Neural cell (in vitro differentiated cells): Measurements from ENCODE around the gene ADAMTS19. TPM values are rescaled to one million over a fixed set of nuclear protein-coding genes. Genes with fewer than 3 reads are reported as not detected.

Experiments used
- H2AFZ ChIP-seq: fragments of 200-600, 300-800 bp; sonication (generic), shearing (Covaris generic); 2 replicates; pipeline ENCODE4 v1.6.0; 2014; ENCODE audit warnings: low read depth, mild to moderate bottlenecking, antibody characterized with exemption, low read length, moderate library complexity
- H3F3A ChIP-seq: fragments of 200-600 bp; shearing (Covaris generic); 2 replicates; pipeline ENCODE4 v1.6.1; 2016; ENCODE audit warnings: mild to moderate bottlenecking, moderate library complexity, mixed read lengths, antibody characterized with exemption, low read length; ENCODE audit not compliant: insufficient read depth, poor library complexity, severe bottlenecking
- H3K27ac ChIP-seq: fragments of 200-600, 300-800 bp; sonication (generic), shearing (Covaris generic); 2 replicates; pipeline ENCODE4 v1.5.1; 2014; ENCODE audit warnings: mild to moderate bottlenecking, low read length, moderate library complexity
- H3K27me3 ChIP-seq: fragments of 300-800, 200-600 bp; sonication (generic), shearing (Covaris generic); 2 replicates; pipeline ENCODE4 v1.6.0; 2014; ENCODE audit warnings: mild to moderate bottlenecking, low read depth, low read length, moderate library complexity; ENCODE audit not compliant: insufficient read depth
- H3K36me3 ChIP-seq: fragments of 300-800, 200-600 bp; sonication (generic), shearing (Covaris generic); 2 replicates; pipeline ENCODE4 v1.5.1; 2014; ENCODE audit warnings: mild to moderate bottlenecking, antibody characterized with exemption, low read length, moderate library complexity; ENCODE audit not compliant: insufficient read depth
- H3K4me2 ChIP-seq: fragments of 300-800, 200-600 bp; sonication (generic), shearing (Covaris generic); 2 replicates; pipeline ENCODE4 v1.6.0; 2014; ENCODE audit warnings: mild to moderate bottlenecking, low read length
- H3K4me3 ChIP-seq: fragments of 300-800, 200-600 bp; sonication (generic), shearing (Covaris generic); 2 replicates; pipeline ENCODE4 v1.5.1; 2014; ENCODE audit warnings: mild to moderate bottlenecking, low read length, moderate library complexity
- H3K79me2 ChIP-seq: fragments of 200-600 bp; shearing (Covaris generic); replicated peaks from 2 replicates; pipeline ENCODE4 v1.6.0; 2014; ENCODE audit warnings: mild to moderate bottlenecking, low read length, moderate library complexity; ENCODE audit not compliant: insufficient read depth
- H3K9ac ChIP-seq: fragments of 300-800, 200-600 bp; sonication (generic), shearing (Covaris generic); 2 replicates; pipeline ENCODE4 v1.6.1; 2016; ENCODE audit warnings: mild to moderate bottlenecking, low read length, mixed read lengths
- H3K9me2 ChIP-seq: fragments of 200-600 bp; shearing (Covaris generic); 2 replicates; pipeline ENCODE4 v1.6.1; 2016; ENCODE audit warnings: mild to moderate bottlenecking, low read length, mixed read lengths; ENCODE audit not compliant: insufficient read depth
- H3K9me3 ChIP-seq: fragments of 200-600, 300-800 bp; sonication (generic), shearing (Covaris generic); 2 replicates; pipeline ENCODE4 v1.6.1; 2016; ENCODE audit warnings: mild to moderate bottlenecking, mixed run types, low read length, moderate library complexity, mixed read lengths
- H4K20me1 ChIP-seq: fragments of 200-600 bp; shearing (Covaris generic); 2 replicates; pipeline ENCODE4 v1.6.1; 2016; ENCODE audit warnings: mild to moderate bottlenecking, mixed run types; ENCODE audit not compliant: insufficient read depth
- EP300 ChIP-seq: fragments of 450-650 bp; conservative IDR thresholded peaks from 2 replicates; pipeline ENCODE4 v1.6.1; 2014; ENCODE audit warnings: antibody characterized with exemption, mild to moderate bottlenecking, moderate library complexity; ENCODE audit not compliant: poor library complexity, severe bottlenecking
- EZH2 ChIP-seq: fragments of 200-600, 300-800 bp; shearing (Covaris generic), sonication (generic); IDR thresholded peaks from 2 replicates; pipeline ENCODE4 v1.6.1; 2014; ENCODE audit warnings: antibody characterized with exemption, low read length, borderline replicate concordance, mild to moderate bottlenecking; ENCODE audit not compliant: insufficient read depth, poor library complexity, severe bottlenecking
- MXI1 ChIP-seq: fragments of 450-650 bp; conservative IDR thresholded peaks from 2 replicates; pipeline ENCODE4 v1.6.1; 2014; ENCODE audit warnings: antibody characterized with exemption, mild to moderate bottlenecking; ENCODE audit not compliant: poor library complexity, severe bottlenecking
- POLR2AphosphoS5 ChIP-seq: IDR thresholded peaks from 2 replicates; pipeline ENCODE4 v1.6.1; 2012
- RAD21 ChIP-seq: fragments of 450-650 bp; conservative IDR thresholded peaks from 2 replicates; pipeline ENCODE4 v1.6.1; 2014; ENCODE audit warnings: antibody characterized with exemption, mild to moderate bottlenecking, moderate library complexity
- SMC3 ChIP-seq: fragments of 450-650 bp; conservative IDR thresholded peaks from 2 replicates; pipeline ENCODE4 v1.6.1; 2014; ENCODE audit warnings: antibody characterized with exemption, mild to moderate bottlenecking, moderate library complexity; ENCODE audit not compliant: poor library complexity
- TAF1 ChIP-seq: IDR thresholded peaks from 2 replicates; pipeline ENCODE4 v1.6.1; 2012; ENCODE audit warnings: low read depth
- polyA plus RNA-seq: library from polyadenylated mRNA; depleted of rRNA; stranded (reverse); fragments of >200 nt; gene quantifications from 2 replicates; pipeline ENCODE4 v1.2.3, GENCODE V29; 2014
- TF ChIP-seq, protein P1 (sequence below): fragments of 450-650 bp; IDR thresholded peaks from 2 replicates; pipeline ENCODE4 v1.5.1; 2014; ENCODE audit warnings: antibody characterized with exemption, mild to moderate bottlenecking, moderate library complexity; ENCODE audit not compliant: poor library complexity, severe bottlenecking
- TF ChIP-seq, protein P2 (sequence below): IDR thresholded peaks from 2 replicates; pipeline ENCODE4 v1.6.1; 2012; ENCODE audit warnings: borderline replicate concordance

The ADAMTS19 gene
- polyA plus RNA-seq, 1 donor from 2014 or later = 0.12 TPM

DNA sequence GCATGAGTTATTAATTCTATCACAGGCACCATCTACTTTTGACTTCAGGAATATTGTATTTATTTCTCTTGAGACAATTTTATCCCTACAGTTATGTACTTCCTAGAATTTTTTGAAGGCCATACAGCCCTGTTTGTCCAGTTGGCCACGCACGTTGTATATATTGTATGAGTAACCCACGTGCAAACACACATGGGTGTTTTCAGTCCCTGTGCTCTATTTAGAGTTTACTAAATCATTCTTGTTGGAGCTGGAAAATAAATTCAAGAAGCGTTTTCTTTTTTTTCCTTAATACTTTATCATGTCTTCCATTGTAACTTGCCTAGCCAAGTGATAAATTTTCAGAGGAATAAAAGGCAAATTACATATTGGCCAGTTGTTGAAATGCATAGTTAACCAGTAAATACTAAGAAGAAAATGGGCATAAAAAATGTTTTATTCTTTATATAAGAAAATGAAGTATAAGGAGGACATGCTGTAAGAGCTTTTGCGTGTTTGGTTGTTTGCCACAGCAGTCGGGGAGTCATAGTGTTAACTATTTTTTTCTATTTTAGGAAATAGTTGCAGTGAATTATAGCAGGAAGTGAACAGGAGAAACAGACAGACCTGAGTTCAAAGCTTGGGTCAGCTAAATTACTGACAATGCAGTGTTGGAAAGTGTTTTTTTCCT, 201.4 kb downstream of the ADAMTS19 start:
- Histone ChIP-seq H3K27me3 (no peaks in the 10 kb centered on the region), H3K79me2 (no peaks in the 10 kb centered on the region), H3K9me2 (no peaks in the 10 kb centered on the region), H3K9me3 (no peaks in the 10 kb centered on the region), H3K27ac (no peak overlapping the region), H3F3A (no peaks in the 10 kb centered on the region), H2AFZ (no peak overlapping the region), H4K20me1 (no peaks in the 10 kb centered on the region), H3K4me2 (no peak overlapping the region), H3K9ac (no peak overlapping the region), H3K4me3 (no peak overlapping the region), H3K36me3 (no peaks in the 10 kb centered on the region)
- no peak for TF ChIP-seq EP300
- no peak for TF ChIP-seq POLR2AphosphoS5
- no peak for TF ChIP-seq TAF1
- TF ChIP-seq, protein P1, sequence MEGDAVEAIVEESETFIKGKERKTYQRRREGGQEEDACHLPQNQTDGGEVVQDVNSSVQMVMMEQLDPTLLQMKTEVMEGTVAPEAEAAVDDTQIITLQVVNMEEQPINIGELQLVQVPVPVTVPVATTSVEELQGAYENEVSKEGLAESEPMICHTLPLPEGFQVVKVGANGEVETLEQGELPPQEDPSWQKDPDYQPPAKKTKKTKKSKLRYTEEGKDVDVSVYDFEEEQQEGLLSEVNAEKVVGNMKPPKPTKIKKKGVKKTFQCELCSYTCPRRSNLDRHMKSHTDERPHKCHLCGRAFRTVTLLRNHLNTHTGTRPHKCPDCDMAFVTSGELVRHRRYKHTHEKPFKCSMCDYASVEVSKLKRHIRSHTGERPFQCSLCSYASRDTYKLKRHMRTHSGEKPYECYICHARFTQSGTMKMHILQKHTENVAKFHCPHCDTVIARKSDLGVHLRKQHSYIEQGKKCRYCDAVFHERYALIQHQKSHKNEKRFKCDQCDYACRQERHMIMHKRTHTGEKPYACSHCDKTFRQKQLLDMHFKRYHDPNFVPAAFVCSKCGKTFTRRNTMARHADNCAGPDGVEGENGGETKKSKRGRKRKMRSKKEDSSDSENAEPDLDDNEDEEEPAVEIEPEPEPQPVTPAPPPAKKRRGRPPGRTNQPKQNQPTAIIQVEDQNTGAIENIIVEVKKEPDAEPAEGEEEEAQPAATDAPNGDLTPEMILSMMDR = no peak
- no peak for TF ChIP-seq EZH2
- no peak for TF ChIP-seq MXI1
- TF ChIP-seq SMC3 = no peak
- no peak for TF ChIP-seq RAD21

DNA sequence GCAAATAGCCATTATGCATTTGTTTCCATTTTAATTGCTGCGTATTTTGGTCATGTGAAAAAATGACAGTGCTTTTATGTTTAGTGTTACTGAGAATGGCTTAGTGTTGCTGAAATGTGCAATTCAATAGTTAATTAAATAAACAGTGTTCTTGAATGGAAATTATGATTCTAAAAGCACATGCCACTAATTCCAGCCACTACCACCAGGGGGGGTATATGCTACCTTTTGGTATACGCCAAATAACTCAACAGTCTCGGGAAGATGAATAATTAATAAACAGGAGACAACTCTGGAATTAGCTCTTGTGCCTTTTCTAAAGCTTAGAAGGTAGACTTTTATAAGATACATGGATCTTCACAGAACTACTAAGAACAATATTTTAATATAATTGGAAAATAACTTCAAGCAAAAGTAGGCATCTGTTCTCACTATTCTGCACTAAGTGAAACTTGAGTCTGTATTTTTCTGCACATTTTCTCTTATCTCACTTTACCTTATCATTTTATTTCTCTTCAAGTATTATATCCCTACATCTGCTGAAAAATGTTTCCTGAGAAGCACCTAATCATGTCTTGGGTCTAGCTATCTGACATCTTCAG, 204.3 kb downstream of the ADAMTS19 start:
- Histone ChIP-seq H2AFZ (no peak overlapping the region), H3K79me2 (no peaks in the 10 kb centered on the region), H4K20me1 (no peaks in the 10 kb centered on the region), H3K27me3 (no peaks in the 10 kb centered on the region), H3K27ac (no peak overlapping the region), H3K9me3 (no peaks in the 10 kb centered on the region), H3F3A (no peaks in the 10 kb centered on the region), H3K4me3 (no peak overlapping the region), H3K9ac (no peak overlapping the region), H3K4me2 (no peak overlapping the region), H3K9me2 (no peaks in the 10 kb centered on the region), H3K36me3 (no peaks in the 10 kb centered on the region)
- TF ChIP-seq EZH2 = no peak
- TF ChIP-seq, protein P1 = peak; percentile 22

DNA sequence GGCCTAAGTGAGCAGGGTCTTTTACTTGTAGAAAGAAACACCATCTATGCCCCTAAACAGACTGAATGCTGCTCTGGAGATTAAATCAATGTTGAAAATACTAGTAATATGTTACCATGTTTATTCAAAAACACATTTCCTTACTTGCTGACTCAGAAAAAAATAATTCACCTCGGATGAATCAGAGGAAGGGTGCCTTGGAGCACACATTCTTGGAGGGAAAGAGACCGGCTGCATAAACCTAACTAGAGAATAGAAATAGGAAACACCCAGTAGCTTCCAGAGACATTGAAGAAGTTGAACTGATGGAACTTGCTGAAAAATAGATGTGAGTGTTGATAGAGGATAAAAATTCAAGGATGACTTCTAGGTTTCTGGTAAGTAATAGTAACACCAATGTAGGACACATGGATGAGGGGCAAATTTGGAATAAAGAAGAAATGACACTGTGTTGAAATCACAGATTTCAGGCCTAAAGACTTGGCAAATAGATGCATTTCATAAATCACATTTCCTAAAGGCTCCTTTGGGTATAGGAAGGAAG, 210.9 kb downstream of the ADAMTS19 start:
- Histone ChIP-seq H4K20me1 (no peaks in the 10 kb centered on the region), H3F3A (no peaks in the 10 kb centered on the region), H3K4me3 (no peak overlapping the region), H3K79me2 (no peaks in the 10 kb centered on the region), H3K9me3 (no peaks in the 10 kb centered on the region), H3K4me2 (no peak overlapping the region), H3K9me2 (no peaks in the 10 kb centered on the region), H3K27ac (no peak overlapping the region), H3K27me3 (no peaks in the 10 kb centered on the region), H3K36me3 (no peaks in the 10 kb centered on the region), H3K9ac (no peak overlapping the region), H2AFZ (no peak overlapping the region)
- TF ChIP-seq EP300 (no peak), SMC3 (no peak), TAF1 (no peak), POLR2AphosphoS5 (no peak), MXI1 (no peak), EZH2 (no peak), RAD21 (no peak)
- TF ChIP-seq, protein P2, sequence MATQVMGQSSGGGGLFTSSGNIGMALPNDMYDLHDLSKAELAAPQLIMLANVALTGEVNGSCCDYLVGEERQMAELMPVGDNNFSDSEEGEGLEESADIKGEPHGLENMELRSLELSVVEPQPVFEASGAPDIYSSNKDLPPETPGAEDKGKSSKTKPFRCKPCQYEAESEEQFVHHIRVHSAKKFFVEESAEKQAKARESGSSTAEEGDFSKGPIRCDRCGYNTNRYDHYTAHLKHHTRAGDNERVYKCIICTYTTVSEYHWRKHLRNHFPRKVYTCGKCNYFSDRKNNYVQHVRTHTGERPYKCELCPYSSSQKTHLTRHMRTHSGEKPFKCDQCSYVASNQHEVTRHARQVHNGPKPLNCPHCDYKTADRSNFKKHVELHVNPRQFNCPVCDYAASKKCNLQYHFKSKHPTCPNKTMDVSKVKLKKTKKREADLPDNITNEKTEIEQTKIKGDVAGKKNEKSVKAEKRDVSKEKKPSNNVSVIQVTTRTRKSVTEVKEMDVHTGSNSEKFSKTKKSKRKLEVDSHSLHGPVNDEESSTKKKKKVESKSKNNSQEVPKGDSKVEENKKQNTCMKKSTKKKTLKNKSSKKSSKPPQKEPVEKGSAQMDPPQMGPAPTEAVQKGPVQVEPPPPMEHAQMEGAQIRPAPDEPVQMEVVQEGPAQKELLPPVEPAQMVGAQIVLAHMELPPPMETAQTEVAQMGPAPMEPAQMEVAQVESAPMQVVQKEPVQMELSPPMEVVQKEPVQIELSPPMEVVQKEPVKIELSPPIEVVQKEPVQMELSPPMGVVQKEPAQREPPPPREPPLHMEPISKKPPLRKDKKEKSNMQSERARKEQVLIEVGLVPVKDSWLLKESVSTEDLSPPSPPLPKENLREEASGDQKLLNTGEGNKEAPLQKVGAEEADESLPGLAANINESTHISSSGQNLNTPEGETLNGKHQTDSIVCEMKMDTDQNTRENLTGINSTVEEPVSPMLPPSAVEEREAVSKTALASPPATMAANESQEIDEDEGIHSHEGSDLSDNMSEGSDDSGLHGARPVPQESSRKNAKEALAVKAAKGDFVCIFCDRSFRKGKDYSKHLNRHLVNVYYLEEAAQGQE = no peak
- TF ChIP-seq, protein P1 = no peak
